ENCODE measurements around the gene TMEM187. TPM values are rescaled to one million over a fixed set of nuclear protein-coding genes. Genes with fewer than 3 reads are reported as not detected.

TMEM187 gene
- total and polyA plus RNA-seq, 2 donors (not counting 3 experiments of a cell fraction or from before 2014, with no cell fraction given) = 2.6 to 15.7 TPM

- Histone ChIP-seq H3K36me3 (ENCODE audit: control insufficient read depth in 2 of 2, extremely low read depth in 1 of 2, insufficient read depth in 2 of 2, low read length in 2 of 2) (peaks cover 0 to 19% of the 10 kb centered on the region in 2 experiments), H4K20me1 (replicated peaks; ENCODE audit: control insufficient read depth, extremely low read depth, insufficient read depth, low read length) (no peaks in the 10 kb centered on the region), H3K9ac (replicated peaks; ENCODE audit: extremely low read depth, insufficient read depth, low read length) (no peak overlapping the region), H3K4me3 (replicated peaks in 1 of 3; ENCODE audit: insufficient read depth in 1 of 3, low read depth in 1 of 3, low read length in 3 of 3) (no peak overlapping the region), H3K27ac (ENCODE audit: insufficient read depth, low read depth, low read length) (no peak overlapping the region), H3K79me2 (ENCODE audit: control insufficient read depth, insufficient read depth, low read length) (peaks cover 23% of the 10 kb centered on the region), H3K27me3 (ENCODE audit: control insufficient read depth in 2 of 2, insufficient read depth in 2 of 2, low read length in 2 of 2) (no peaks in the 10 kb centered on the region), H3K4me2 (ENCODE audit: insufficient read depth, low read length) (no peak overlapping the region), H3K9me1 (replicated peaks; ENCODE audit: control insufficient read depth, extremely low read depth, insufficient read depth, low read length) (no peaks in the 10 kb centered on the region), H2AFZ (ENCODE audit: low read depth, low read length) (no peak overlapping the region), H3K9me3 (replicated peaks; ENCODE audit: control insufficient read depth, insufficient read depth, low read length) (no peaks in the 10 kb centered on the region), H3K4me1 (ENCODE audit: control insufficient read depth, extremely low read depth, insufficient read depth, low read length) (peaks cover 15% of the 10 kb centered on the region)
- ChIA-PET POLR2A (no interaction called here), CTCF (interaction anchor here (0.6 to 2.6 kb wide), 27 partner anchors 9 to 513 kb away, joined by 3 to 39 read pairs (median 5); partner anchors contain the start of gene TMEM187)
- no TSS peak for BruUV-seq (replicated peaks)
- FAIRE-seq = peak; percentile 91
- peak; percentile 34 for DNase-seq (ENCODE audit: low read depth, low spot score)
- no peak for TF ChIP-seq JUN (IDR thresholded peaks at IDR 0.05; ENCODE audit: borderline replicate concordance, insufficient read depth, insufficient read length, low read depth)
- TF ChIP-seq CTCF (IDR thresholded peaks at IDR 0.05; ENCODE audit: extremely low read depth in 1 of 2, insufficient read depth in 1 of 2, low read depth in 1 of 2, low read length in 2 of 2) = peak; percentile 66 to 83
- intact Hi-C loops (cut with micrococcal nuclease) (loop anchor here (1.0 kb wide), 1 partner anchor 38 kb away; no protein-coding TSS in a partner anchor), dilution Hi-C loops (cut with MboI; ENCODE audit: extremely low pct_ligation_motif_present, low sequenced_read_pairs) (no loop called here)
Measured at GRCh38 chrX:154013614-154014360, 41.2 kb downstream of the TMEM187 start.

Measured in endothelial cell of umbilical vein (primary cell).